GM20000 (cell line): Measurements from ENCODE around the gene TACC2.

Source experiments
- DNase-seq: peaks from one replicate; pipeline ENCODE4 v3.0.0; 2012; ENCODE audit warnings: low spot score
- TF ChIP-seq, protein P1 (sequence below): IDR thresholded peaks from 2 replicates; pipeline ENCODE4 v1.5.1; 2012; ENCODE audit warnings: mild to moderate bottlenecking, control low read depth; ENCODE audit errors: extremely low read depth, missing control alignments

The TACC2 gene

DNA sequence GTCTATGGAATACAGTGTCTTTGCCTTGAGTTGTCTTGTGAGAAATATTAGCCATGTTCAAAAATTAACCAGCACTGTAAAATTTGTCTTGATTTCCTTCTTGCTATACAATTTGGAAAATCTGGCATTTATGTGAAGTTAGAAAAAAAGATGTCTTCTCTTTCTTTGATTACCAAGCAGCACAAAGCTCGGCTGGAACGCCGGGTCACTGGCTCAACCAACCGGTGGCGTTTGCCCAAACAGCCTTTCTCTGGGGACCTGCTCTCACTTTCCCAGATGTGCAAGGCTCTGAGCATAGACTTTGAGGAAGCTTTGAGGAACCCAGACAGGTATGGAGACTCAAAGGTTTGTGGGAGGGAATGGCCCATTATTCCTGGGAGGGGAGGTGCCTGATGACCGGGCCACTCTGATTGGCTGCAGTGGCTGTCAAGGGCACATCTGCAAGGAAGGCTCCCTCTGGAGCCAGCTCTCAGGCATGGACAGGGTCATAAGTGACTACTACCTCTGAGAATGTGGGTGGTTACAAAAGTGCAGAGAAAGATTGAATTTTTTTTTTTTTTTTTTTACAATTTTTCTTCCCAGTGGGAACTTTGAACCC is 287.7 kb downstream of the TACC2 start:
- no peak for DNase-seq

DNA sequence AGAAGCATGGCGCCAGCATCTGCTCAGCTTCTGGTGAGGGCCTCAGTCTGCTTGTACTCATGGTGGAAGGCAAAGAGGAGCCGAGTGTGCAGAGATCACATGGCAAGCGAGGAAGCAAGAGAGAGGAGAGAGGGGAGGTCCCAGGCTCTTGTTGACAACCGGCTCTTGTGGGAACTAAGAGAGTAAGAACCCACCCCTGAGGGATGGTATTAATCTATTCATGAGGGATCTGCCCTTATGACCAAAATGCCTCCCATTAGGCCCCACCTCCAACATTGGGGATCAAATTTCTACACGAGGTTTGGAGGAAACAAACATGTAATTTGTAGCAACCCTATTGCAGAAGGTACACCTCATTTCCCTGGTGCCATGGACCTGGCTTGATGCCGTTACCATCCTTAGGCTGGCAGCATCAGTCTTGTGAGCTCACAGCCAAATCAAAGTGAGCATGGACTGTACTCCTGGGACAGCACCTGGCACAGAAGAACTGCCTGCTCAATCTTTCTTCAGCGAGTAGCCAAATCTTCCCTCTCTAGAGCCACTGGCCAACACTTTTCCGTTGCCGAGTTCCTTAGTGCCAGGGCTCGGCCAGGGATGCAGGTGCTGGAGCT is 288.7 kb downstream of the TACC2 start:
- DNase-seq = no peak

More for the DNA sequence above, 287.7 kb downstream of the TACC2 start:
- TF ChIP-seq, protein P1, sequence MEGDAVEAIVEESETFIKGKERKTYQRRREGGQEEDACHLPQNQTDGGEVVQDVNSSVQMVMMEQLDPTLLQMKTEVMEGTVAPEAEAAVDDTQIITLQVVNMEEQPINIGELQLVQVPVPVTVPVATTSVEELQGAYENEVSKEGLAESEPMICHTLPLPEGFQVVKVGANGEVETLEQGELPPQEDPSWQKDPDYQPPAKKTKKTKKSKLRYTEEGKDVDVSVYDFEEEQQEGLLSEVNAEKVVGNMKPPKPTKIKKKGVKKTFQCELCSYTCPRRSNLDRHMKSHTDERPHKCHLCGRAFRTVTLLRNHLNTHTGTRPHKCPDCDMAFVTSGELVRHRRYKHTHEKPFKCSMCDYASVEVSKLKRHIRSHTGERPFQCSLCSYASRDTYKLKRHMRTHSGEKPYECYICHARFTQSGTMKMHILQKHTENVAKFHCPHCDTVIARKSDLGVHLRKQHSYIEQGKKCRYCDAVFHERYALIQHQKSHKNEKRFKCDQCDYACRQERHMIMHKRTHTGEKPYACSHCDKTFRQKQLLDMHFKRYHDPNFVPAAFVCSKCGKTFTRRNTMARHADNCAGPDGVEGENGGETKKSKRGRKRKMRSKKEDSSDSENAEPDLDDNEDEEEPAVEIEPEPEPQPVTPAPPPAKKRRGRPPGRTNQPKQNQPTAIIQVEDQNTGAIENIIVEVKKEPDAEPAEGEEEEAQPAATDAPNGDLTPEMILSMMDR = no peak

DNA sequence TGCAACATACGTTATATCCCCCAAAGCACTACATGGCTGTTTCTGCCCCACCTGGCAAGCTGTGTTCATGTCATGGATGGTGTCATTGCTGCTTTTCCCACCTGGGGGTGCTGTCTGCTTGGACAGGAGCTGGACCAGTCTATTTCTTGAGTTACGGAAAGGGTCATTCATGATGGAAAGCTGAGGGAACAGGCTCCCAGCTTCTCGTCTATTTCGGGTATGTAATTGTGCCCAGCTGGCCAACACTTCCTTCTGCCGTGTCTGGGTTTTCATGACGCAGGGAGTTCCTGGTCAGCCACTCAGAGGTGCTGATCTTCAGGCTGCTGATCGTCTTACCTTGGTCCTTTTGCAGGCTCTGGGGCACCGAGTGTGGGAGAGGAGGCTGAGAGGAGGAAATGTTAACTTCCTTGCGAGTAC is 290.8 kb downstream of the TACC2 start:
- TF ChIP-seq, protein P1 = peak; percentile 67
- DNase-seq = no peak

More for the DNA sequence above, 288.7 kb downstream of the TACC2 start:
- TF ChIP-seq, protein P1 = no peak

DNA sequence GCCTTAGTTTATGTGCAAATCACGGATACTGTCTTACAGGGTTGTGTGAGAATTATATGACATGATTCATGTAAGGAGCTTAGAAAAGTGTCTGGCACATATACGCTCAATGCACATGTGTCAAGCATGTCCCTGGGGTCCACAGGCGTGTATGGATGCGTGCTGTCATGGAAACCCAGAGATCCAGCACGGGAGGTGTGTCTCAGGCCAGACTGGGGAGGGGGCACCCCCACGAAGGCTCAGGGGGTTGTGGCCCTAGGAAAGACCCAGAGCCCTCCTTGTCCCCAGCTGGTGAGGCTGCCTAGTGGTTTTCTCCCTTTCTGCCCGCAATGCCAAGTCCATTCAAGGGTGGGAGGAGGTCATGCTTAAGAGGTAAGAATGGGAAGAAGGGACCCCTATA is 291.2 kb downstream of the TACC2 start:
- DNase-seq = no peak
- TF ChIP-seq, protein P1 = no peak

DNA sequence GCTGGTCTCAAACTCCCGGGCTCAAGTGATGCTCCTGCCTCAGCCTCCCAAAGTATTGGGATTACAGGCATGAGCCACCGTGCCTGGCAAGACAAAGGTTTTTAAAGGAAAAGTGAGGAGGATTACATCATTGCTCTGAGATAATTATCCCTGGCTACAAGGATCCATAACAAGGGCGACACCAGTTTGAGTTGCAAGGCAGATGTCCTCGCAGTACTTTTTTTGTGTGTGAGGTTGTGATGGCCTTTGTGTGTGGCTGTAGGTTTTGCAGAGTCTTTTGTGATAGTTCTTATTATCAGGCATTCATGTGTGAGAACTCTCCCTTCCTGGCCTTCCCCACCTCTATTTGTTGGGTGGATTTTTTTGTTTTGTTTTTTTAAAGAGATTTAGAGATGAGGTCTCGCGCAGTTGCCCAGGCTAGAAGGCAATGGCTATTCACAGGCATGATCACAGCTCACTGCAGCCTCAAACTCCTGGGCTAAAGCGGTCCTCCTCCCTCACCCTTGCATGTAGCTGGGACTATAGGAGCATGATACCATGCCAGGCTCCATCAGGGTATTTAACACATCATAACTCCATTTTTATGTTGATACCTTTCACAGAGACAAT is 292.2 kb downstream of the TACC2 start:
- TF ChIP-seq, protein P1 = no peak
- no peak for DNase-seq

DNA sequence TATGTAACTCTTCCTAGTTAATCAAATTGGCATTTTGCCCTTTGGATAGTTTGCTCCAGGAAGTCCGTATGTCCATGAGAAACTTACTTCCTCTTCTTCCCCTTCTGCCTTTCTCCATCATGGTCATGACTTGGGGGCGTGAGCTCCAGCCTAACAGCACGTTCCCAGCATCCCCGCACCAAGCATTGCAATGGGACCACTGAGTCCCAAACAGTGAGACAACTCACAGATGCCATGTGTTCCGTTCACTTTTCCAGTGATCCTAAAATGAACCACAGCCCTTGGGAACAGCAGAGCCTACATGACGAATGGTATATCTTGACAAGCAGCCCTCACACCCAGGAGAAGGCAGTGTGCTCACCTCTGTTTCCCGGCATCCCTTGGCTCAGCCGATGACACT is 292.8 kb downstream of the TACC2 start:
- no peak for DNase-seq

DNA sequence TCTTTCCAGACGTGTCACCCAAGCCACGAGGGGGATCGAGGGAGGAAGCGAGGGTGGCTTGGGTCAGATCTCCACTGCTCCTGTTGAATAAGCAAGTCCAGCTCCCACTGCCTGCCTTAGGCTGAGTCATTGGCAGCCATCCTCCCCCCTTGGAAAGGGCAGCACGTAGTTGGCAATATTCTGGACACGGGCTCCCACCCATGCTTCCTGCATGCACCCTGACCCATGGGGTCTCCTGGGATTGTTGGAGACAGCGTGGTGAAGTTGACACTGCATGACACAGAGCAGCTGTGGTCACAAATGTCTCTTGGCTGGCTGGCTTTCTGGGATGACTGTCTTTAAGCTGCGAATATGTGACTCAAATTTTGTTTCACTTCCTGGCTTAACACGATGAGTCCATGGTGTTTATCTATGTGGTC is 293.3 kb downstream of the TACC2 start:
- no peak for DNase-seq
- TF ChIP-seq, protein P1 = no peak

More for the DNA sequence above, 292.8 kb downstream of the TACC2 start:
- TF ChIP-seq, protein P1 = no peak
